Activated T-helper 17 cell treated with anti-CD3 and anti-CD28 coated beads, Interleukin-2, amount 50 U/mL, for 72 hours (primary cell): ENCODE data around the gene MERTK. TPM values are rescaled to one million over a fixed set of nuclear protein-coding genes. Genes with fewer than 3 reads are reported as not detected.

ENCODE experiments used
- ATAC-seq: fragments of 150-1000 bp; cut with Tn5 transposase; replicated peaks from 2 replicates; pipeline ENCODE4 v1.10.0; 2021; ENCODE audit warnings: mild to moderate bottlenecking, moderate library complexity
- H3K27ac Mint-ChIP-seq: one replicate; pipeline ENCODE4 v1.8.0; 2022; ENCODE audit warnings: mixed read lengths
- H3K27me3 Mint-ChIP-seq: one replicate; pipeline ENCODE4 v1.8.0; 2022; ENCODE audit warnings: mixed read lengths
- H3K36me3 Mint-ChIP-seq: one replicate; pipeline ENCODE4 v1.8.0; 2022; ENCODE audit warnings: low read depth, mild to moderate bottlenecking, mixed read lengths
- H3K4me1 Mint-ChIP-seq: one replicate; pipeline ENCODE4 v1.8.0; 2022; ENCODE audit warnings: mixed read lengths
- H3K4me3 Mint-ChIP-seq: one replicate; pipeline ENCODE4 v1.8.0; 2022; ENCODE audit warnings: mild to moderate bottlenecking, mixed read lengths
- H3K9me3 Mint-ChIP-seq: one replicate; pipeline ENCODE4 v1.8.0; 2022; ENCODE audit warnings: mixed read lengths
- total RNA-seq, 2 donors: library from RNA; stranded (reverse); gene quantifications; one replicate each; pipeline ENCODE4 v1.2.3, GENCODE V29; 2022

The MERTK gene
- total RNA-seq, 2 donors from 2014 or later = 0.43 to 0.87 TPM

DNA sequence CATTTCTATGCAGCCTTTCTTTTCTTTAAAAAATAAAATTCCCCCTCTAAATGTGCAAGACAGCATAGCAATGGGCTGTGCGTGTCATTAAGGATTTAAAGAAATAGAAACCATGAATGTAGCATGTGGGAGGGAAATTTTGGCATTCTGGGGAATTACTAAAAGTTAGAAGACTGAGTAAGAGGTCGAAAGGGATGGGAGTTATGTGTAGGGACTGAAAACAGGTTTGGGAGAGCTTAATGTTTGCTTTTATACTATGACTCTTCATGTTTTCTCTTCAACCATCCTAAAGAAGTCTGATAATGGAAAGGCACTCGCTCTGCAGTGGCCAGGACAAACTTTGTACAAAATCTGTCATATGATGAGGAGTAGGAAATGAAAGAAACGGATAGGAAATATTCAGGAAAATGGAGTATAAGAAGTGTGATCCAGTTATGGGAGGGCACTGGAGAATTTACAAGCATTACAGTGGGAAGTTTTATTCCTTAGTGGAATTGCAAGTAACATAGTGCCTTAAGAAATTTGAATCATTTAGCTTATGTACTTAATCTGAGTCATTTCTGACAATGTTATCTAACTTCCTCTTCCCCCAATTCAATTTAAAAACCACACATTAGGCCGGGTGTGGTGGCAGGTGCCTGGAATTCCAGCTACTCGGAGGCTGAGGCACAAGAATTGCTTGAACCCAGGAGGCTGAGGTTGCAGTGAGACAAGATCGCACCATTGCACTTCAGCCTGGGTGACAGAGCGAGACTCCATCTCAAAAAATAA is 177.3 kb downstream of the MERTK start:
- peaks cover 93% of the 10 kb centered on the region for H3K36me3 Mint-ChIP-seq
- H3K4me1 Mint-ChIP-seq = peaks cover 48% of the 10 kb centered on the region
- no peaks in the 10 kb centered on the region for H3K27me3 Mint-ChIP-seq
- no peaks in the 10 kb centered on the region for H3K9me3 Mint-ChIP-seq
- peak overlapping the region; percentile 47 for H3K4me3 Mint-ChIP-seq
- peak; percentile 77 for ATAC-seq
- H3K27ac Mint-ChIP-seq = peak overlapping the region; percentile 82

DNA sequence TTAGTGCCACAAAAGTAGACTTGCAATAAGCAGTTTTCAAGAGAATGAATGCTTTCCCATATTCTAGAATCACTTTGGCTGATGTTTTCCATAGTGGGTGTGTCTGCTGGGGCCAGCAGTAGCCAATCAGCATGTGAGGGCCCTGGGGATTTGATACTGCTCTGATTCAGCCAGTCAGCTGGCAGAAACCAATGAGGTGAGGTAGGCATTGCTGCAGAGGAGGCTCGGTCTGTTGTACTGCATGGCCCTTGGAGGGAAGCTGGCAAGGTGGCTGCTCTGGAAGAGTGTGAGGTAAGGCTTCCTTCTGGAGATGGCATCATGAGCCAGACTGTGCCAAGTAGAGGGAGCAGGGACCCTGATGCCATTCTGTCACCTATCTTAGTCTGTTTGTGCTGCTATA is 179.4 kb downstream of the MERTK start:
- H3K36me3 Mint-ChIP-seq = peaks cover 93% of the 10 kb centered on the region
- no peaks in the 10 kb centered on the region for H3K27me3 Mint-ChIP-seq
- peak; percentile 39 for ATAC-seq
- no peaks in the 10 kb centered on the region for H3K9me3 Mint-ChIP-seq
- no peak overlapping the region for H3K4me3 Mint-ChIP-seq
- H3K27ac Mint-ChIP-seq = peak overlapping the region; percentile 83
- H3K4me1 Mint-ChIP-seq = peaks cover 35% of the 10 kb centered on the region

Other genes starting within 250 kb of the MERTK start
- gene ANAPC1, start 14.4 kb upstream of the MERTK start, total RNA-seq = 100 to 1,000 TPM in 1 of 2 donors, 10 to 100 TPM in 1; 75.6 to 119 TPM
- gene TMEM87B, start 156.7 kb downstream of the MERTK start, total RNA-seq = 10 to 100 TPM; 19.9 to 27.7 TPM
- gene FBLN7, start 239.8 kb downstream of the MERTK start, total RNA-seq = 10 to 100 TPM; 24.4 to 49.9 TPM